ENCODE data around the gene CRTC1.

- TF ChIP-seq CTCF (IDR thresholded peaks at IDR 0.05; ENCODE audit: poor library complexity) (peak; percentile 21), EZH2 (IDR thresholded peaks at IDR 0.05; ENCODE audit: borderline replicate concordance) (no peak)
Measured at GRCh38 chr19:18798384-18799352, 115.2 kb downstream of the CRTC1 start.
